ENCODE data around the gene PPFIBP1. TPM values are rescaled to one million over a fixed set of nuclear protein-coding genes. Genes with fewer than 3 reads are reported as not detected.

Gene PPFIBP1
- total and polyA plus RNA-seq, 2 of the 4 experiments (the other 2 are of a cell fraction): 30.4 to 72.2 TPM

- DNase-seq (no peak), ATAC-seq (ENCODE audit: low read depth) (no peak)
- H4K91ac ChIP-seq (ENCODE audit: insufficient read depth, low read depth, low read length): no peak overlapping the region
- no peak overlapping the region for H3K18ac ChIP-seq (ENCODE audit: low read depth, low read length)
- H3K79me1 ChIP-seq (ENCODE audit: low read depth in 1 of 2, low read length in 2 of 2): no peaks in the 10 kb centered on the region
- no peak overlapping the region for H3K27ac ChIP-seq (ENCODE audit: insufficient read depth, low read length)
- in situ Hi-C loops (cut with MboI; ENCODE audit: low sequenced_read_pairs): no loop called here
- no peak overlapping the region for H2BK120ac ChIP-seq (ENCODE audit: low read depth, low read length)
- H3K4me2 ChIP-seq (ENCODE audit: low read depth, low read length): no peak overlapping the region
- no peaks in the 10 kb centered on the region for H3K9me3 ChIP-seq (ENCODE audit: control insufficient read depth, insufficient read depth, low read length)
- POLR2A ChIA-PET (ENCODE audit: unreplicated experiment): no interaction called here
- no peak overlapping the region for H4K8ac ChIP-seq (ENCODE audit: low read depth in 2 of 2, low read length in 2 of 2)
- H2BK5ac ChIP-seq (ENCODE audit: low read depth, low read length, poor library complexity, severe bottlenecking): no peak overlapping the region
- H3K23ac ChIP-seq (ENCODE audit: low read depth, low read length): no peak overlapping the region
- dilution Hi-C loops (cut with HindIII; ENCODE audit: low sequenced_read_pairs, unreplicated experiment): no loop called here
- H3K27me3 ChIP-seq (ENCODE audit: control insufficient read depth, insufficient read depth, low read length): no peaks in the 10 kb centered on the region
- no peak overlapping the region for H3K4me3 ChIP-seq (ENCODE audit: insufficient read depth, low read depth, low read length)
- H3K36me3 ChIP-seq (ENCODE audit: control insufficient read depth, insufficient read depth, low read length): no peaks in the 10 kb centered on the region
- CTCF ChIA-PET: no interaction called here
- H3K9me1 ChIP-seq (ENCODE audit: insufficient read depth, low read length): no peaks in the 10 kb centered on the region
- no peaks in the 10 kb centered on the region for H3K4me1 ChIP-seq (ENCODE audit: control insufficient read depth, insufficient read depth, low read length)
- H3K9ac ChIP-seq (ENCODE audit: low read depth, low read length): no peak overlapping the region
- H3K14ac ChIP-seq (replicated peaks; ENCODE audit: low read depth, low read length): no peak overlapping the region
- no peak overlapping the region for H3K4ac ChIP-seq (ENCODE audit: low read depth, low read length)
- intact Hi-C loops (cut with micrococcal nuclease): loop anchor here (2.0 kb wide), 1 partner anchor 71 kb away; no protein-coding TSS in a partner anchor
- no peak overlapping the region for H2BK20ac ChIP-seq (ENCODE audit: low read depth, low read length)
- H2AFZ ChIP-seq (replicated peaks; ENCODE audit: low read length, poor library complexity): no peak overlapping the region
- H4K5ac ChIP-seq (ENCODE audit: low read depth, low read length): no peak overlapping the region
- H2BK15ac ChIP-seq (ENCODE audit: low read depth, low read length): no peak overlapping the region
- H4K20me1 ChIP-seq (ENCODE audit: insufficient read depth, low read length): no peaks in the 10 kb centered on the region
- no peak overlapping the region for H2AK9ac ChIP-seq (replicated peaks; ENCODE audit: low read depth, low read length, poor library complexity)
- no peak overlapping the region for H2AK5ac ChIP-seq (ENCODE audit: low read depth, low read length)
- no CpG with 5 or more reads among the region's 3 CpGs for WGBS, 2 experiments (ENCODE audit: extremely low coverage in 2 of 2, insufficient read length in 1 of 2)
- TF ChIP-seq MAZ (IDR thresholded peaks at IDR 0.05; ENCODE audit: borderline replicate concordance, low read depth, low read length): no peak
- TF ChIP-seq CHD1 (IDR thresholded peaks at IDR 0.05; ENCODE audit: low read depth, low read length): no peak
- TF ChIP-seq BHLHE40 (IDR thresholded peaks at IDR 0.05; ENCODE audit: low read depth, low read length): no peak
- TF ChIP-seq POLR2A (IDR thresholded peaks at IDR 0.05; ENCODE audit: low read depth, low read length): no peak
- no peak for TF ChIP-seq RCOR1 (IDR thresholded peaks at IDR 0.05; ENCODE audit: insufficient replicate concordance, low read length)
- TF ChIP-seq RFX5 (IDR thresholded peaks at IDR 0.05; ENCODE audit: low read depth, low read length): no peak
- no peak for TF ChIP-seq USF2 (IDR thresholded peaks at IDR 0.05; ENCODE audit: low read depth, low read length)
- no peak for TF ChIP-seq CEBPB (IDR thresholded peaks at IDR 0.05; ENCODE audit: low read depth, low read length)
- no peak for TF ChIP-seq SMC3 (IDR thresholded peaks at IDR 0.05; ENCODE audit: low read depth, low read length)
- no peak for TF ChIP-seq MXI1 (IDR thresholded peaks at IDR 0.05; ENCODE audit: borderline replicate concordance, low read depth, low read length)
- no peak for TF ChIP-seq ELK1 (IDR thresholded peaks at IDR 0.05; ENCODE audit: borderline replicate concordance, low read depth, low read length)
- H3K56ac ChIP-seq (ENCODE audit: extremely low read depth, insufficient read depth, low read length): no peak overlapping the region
- no TSS peak for BruUV-seq (replicated peaks)
These were observed 26.6 kb upstream of the PPFIBP1 start for GRCh38 chr12:27497446-27497845.

Measured in IMR-90 (cell line).